Activated CD4-positive, alpha-beta T cell treated with anti-CD3 and anti-CD28 coated beads, Interleukin-2, amount 50 U/mL, for 1 hour (primary cell): ENCODE measurements around the gene CALY.
A peak's percentile ranks its signal among the peaks of the same experiment; 100 is the strongest.

Source experiments
- DNase-seq: peaks from one replicate; pipeline ENCODE4 v3.0.0-alpha.2; 2020

Gene CALY

DNA sequence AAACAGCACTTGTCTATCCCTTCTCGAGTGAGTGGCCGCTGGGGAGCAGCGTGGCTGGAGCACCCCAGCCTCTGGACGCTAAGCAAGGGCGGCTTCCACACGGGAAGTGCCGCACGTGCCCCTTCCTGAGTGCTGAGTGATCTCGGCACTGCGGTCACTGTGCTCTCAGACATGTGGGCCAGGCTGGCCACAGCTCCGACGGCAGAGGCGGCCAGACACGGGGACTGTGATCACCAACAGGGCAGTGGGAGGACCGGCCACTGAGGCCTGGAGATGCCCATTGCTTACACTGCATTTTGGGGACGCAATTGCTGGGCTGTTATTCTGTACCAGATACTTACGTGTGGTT lies 29.4 kb upstream of the CALY start:
- no peak for DNase-seq

- no peak for DNase-seq
Observed at GRCh38 chr10:133365461-133366129, 28.9 kb upstream of the CALY start.

- no peak for DNase-seq
Observed at GRCh38 chr10:133364645-133365431, 28.1 kb upstream of the CALY start.

DNA sequence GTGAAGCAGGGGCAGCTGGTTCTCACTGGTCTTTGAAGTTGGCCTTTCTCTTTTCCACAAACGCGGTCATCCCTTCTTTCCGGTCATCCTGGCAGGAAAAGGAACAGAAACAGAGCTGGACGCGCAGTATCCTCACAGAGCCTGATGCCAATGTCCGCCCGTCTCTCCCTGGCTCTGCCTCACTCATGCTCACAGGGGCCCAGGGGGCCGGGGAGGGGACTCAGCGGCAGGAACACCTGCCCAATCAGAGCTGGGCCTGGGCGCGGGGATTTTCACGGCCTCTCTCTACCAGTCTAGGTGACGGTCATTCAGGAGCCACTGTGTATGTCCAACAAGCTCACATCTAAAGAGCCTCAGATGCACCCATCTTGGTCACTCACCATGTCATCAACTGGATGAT lies 26.1 kb upstream of the CALY start:
- DNase-seq, result no peak

DNA sequence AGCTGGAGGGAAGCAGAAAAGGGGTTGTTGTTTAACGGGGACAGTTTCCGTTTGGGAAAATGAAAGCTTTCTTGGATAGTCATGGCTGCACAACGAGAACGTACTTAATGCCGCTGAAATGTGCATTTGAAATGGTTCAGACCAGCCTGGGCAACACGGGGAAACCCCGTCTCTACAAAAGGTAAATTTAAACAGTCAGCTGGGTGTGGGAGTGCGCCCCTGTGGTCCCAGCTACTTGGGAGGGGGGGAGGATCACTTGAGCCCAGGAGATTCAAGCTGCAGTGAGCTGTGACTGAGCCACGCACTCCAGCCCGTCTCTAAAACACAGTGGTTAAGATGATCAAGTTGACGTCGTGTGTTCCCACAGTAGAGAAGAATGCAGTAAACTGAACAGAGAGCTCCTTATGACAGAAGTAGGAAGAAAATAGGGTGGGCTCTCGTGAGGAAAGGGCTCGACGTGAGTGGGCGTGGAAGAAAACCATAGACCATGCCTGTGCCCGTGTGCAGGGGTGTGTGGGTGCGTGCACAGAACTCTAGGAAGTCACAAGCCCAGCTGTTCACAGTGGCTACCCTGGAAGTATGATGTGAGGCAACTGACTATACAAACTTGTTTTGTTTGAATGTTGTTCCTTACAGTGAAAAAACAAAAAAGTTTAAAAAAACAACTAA lies 25.2 kb upstream of the CALY start:
- no peak for DNase-seq

DNA sequence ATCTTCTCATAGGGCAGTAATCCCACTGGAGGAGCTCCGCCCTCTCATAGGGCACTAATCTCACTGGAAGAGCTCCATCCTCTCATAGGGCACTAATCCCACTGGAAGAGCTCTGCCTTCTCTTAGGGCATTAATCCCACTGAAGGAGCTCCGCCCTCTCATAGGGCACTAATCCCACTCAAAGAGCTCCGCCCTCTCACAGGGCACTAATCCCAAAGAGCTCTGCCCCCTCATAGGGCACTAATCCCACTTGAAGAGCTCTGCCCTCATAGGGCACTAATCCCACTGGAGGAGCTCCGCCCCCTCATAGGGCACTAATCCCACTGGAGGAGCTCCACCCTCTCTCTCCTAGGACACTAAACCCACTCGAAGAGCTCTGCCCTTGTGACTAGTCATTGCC lies 24.5 kb upstream of the CALY start:
- no peak for DNase-seq

- no peak for DNase-seq
Observed at GRCh38 chr10:133359972-133360610, 23.4 kb upstream of the CALY start.

DNA sequence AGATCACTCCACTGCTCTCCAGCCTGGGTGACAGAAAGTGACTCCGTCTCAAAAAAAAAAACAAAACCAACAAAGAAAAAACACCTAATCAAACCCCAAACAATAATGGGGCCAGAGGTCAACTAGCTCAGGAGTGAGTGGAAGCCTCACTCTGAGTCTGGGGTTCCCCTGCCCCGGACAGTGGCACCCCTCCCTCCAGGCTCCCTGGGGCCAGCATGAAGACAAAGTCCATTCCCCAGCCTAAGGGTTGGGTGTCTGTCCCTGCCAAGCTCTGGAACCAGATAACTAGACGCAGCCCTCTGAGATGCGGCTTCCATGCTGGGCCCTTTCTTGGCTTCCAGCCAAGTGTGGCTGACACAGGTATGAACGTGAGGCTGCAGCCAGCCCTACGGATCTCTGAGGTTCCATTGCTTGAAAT lies 22.9 kb upstream of the CALY start:
- DNase-seq, result peak; percentile 41

DNA sequence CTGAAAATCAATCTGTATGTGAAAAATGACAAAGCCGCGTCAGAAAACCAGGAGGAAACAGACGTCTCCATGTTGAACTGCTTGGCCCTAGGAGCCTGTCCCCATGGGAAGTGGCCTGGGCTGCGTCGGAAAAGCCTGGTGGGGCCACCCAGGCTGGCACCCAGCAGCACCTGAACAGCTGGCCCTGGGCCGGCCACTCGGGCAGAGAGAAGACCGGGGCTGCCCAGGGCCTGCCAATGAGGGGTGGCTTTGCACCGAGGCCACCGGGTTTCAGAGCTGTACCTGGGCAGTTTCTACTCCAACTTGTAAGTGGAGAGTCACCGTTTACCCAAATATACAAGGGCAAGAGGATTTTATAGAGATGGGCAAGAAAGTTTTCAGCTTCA lies 22.2 kb upstream of the CALY start:
- DNase-seq, result no peak

GRCh38 chr10:133358162-133358924 lies 21.6 kb upstream of the CALY start:
- DNase-seq, result no peak

GRCh38 chr10:133357285-133358161 lies 20.8 kb upstream of the CALY start, which contains the start of gene FUOM:
Gene FUOM, minus strand, starts transcription at chr10:133358019. Its CDS starts 12 bp downstream, at chr10:133358007.
- DNase-seq, result peak; percentile 63

DNA sequence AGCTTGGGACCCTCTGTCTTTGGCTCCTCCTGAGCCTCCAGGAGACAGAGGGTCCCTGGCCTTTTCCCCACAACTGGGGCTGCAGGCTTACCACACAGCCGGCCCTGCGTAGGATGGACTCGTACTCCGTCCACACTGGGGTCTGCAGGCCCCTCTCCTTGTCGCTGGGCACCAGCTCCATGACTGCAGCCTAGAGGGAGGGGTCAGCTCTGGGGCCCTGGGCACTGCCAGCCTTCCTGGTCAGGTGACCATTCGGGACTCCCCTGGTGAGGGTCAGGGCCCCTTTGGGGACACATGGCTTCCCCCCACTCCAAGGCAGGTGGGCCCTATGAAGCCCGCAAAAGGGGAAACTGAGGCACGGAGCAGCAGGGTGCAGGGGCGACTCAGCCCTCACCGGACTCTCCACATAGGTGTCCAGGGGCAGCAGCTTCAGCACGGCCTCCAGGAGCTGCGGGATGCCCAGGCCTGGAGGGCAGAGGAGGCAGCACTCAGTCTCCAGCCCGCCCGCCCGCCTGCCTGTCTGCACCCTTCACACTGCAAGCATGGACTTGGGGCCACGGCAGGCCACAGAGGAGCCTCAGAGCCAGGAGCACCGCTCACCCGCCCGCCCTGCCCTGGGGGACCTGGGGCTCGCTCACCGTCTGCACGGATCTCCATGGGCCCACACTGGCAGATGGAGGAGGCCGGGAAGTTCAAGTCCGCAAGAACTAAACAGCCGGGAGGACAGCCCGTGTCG lies 20.0 kb upstream of the CALY start:
- no peak for DNase-seq

DNA sequence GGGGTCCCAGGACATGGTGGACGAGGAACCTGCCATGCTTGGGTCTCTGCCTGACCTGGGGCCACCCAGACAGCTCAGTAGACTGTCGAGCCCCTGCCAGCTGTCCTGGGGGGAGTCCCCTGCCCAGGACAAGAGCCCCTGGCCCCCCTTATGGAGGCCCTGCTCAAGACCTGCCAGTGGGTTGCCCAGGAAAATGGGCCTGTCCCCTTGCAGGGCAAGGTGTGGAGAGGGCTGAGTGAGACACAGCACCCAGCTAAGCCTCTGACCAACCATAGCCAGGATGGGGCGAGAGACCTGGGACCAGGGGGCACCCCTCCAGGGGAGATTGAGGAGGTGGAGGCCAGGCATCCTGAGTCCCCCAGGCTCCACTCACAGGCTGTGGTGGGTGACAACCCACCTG lies 19.3 kb upstream of the CALY start:
- no peak for DNase-seq

DNA sequence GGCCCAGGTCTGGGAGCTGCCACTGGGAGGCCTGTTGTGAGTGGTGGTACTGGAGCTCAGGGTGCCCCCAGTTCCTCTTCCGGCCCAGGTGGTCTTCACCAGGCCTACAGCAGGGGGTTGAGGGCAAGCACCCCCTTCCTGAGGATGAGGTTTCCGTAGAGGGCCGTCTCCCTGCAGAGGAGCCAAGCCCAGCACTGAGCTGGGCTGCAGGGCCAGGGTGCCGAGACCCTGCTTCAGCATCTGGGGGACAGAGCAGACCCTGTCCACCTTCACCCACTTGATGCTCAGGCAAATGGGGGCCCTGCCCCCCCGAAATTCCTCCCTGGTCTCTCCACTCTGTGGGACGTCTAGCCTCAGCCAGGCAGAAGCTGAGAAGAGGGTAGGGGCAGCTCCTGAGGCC lies 18.6 kb upstream of the CALY start:
- no peak for DNase-seq

DNA sequence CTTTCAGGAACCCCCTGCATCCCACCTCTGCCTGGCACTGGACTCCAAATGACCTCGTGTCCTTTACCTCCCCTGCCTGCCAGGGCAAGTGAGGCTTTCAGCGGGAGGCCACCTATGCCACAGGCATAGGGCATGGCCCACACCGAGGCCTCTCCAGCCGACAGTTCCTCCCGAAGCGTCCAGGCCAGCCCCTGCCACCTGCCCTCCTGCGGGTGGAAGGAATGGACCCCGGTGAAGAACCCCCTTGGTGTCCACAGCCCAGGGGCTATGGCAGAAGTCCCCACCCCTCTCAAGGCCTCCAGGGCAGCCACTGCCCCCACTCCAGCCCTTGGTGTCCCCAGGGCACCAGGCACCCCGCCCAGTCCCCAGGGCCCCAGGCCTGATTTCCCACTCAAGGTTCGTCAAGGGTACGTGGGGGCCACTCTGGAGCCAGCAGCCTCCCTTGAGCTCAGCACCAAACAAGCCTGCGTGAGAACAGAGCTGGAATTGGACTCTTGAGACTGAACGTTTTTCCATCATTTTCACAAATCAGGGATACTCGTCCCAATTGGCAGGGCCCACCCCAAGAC lies 18.1 kb upstream of the CALY start:
- DNase-seq, result no peak

GRCh38 chr10:133353988-133354605 lies 17.4 kb upstream of the CALY start:
- DNase-seq, result no peak

GRCh38 chr10:133353202-133353959 lies 16.7 kb upstream of the CALY start:
- no peak for DNase-seq

DNA sequence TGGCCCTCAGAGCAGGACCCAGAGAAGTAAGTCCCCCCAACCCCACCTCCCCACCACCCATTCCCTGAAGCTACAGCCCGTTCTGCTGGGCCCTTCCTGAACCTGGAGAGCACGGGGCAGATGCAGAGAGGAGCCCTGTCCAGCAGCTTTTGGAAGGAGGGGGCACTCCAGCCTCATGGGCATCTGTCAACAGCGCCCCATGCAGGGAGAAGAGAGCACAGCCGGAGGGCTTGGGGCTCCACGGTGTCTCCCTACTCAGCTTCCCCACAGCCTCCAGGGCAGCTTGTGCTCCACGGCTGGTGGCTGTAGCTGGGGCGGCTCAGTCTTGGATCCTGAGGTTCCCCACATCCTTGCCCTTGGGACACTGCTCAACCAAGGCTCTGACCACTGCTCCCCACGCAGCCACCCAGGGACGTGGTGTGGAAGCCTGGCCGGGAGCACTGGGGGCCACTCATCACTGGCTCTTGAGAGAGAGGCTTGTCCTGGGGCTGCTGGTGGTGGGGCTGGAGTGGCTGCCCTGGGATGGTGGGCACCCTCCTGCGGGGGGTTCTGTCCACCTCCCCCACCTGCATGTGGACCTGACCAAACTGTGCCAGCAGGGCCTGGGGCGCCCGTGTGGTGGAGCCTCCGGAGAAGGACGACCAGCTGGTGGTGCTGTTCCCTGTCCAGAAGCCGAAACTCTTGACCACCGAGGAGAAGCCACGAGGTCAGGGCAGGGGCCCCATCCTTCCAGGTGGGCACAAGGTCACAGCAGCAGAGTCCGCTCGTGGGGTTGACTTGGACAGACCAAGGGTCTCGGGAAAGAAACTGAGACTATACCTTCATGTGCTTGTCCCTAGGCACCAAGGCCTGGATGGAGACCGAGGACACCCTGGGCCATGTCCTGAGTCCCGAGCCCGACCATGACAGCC lies 15.0 kb upstream of the CALY start:
- no peak for DNase-seq
